ENCODE measurements around the gene MTRF1L.

DNA sequence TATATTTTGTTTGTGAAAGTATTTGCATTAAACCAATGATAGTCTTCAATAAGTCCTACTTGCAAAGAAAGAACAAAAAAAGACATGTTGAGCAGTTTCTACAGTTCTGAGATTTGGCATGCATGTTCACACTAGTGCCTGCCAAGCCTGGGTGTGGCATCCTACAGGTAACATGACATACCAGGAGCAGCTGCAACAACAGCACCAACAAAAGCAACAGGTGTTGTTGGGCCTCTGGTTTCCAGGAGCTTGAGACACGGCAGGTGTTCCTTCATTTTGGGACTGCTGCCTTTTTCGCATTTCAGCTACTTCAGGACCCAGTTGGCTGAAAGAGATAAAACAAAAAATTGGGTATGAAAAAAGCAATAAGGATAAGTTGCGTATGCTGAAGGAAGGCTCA lies 41.2 kb upstream of the MTRF1L start:
- TF ChIP-seq CTCF (IDR thresholded peaks at IDR 0.05; ENCODE audit: low read length) (no peak), EZH2phosphoT487 (IDR thresholded peaks at IDR 0.05; ENCODE audit: low read length) (no peak), EZH2 (optimal IDR thresholded peaks at IDR 0.05; ENCODE audit: low read depth, low read length) (no peak)
